Epithelial cell of proximal tubule (primary cell): ENCODE measurements around the gene MRPS34. TPM values are rescaled to one million over a fixed set of nuclear protein-coding genes. Genes with fewer than 3 reads are reported as not detected.

Experiments
- DNase-seq: peaks from one replicate; pipeline ENCODE4 v3.0.0-alpha.2; 2011; ENCODE audit warnings: low read depth
- H3K4me3 ChIP-seq: 2 replicates; pipeline ENCODE4 v1.5.1; 2011; ENCODE audit warnings: low read depth, mild to moderate bottlenecking, low read length
- total RNA-seq: library from RNA; depleted of rRNA; stranded (reverse); fragments of >200 nt; gene quantifications from 2 replicates; pipeline ENCODE4 v1.2.3, GENCODE V29; 2015
- TF ChIP-seq, protein P1 (sequence below): conservative IDR thresholded peaks from 2 replicates; pipeline ENCODE4 v1.5.1; 2012; ENCODE audit warnings: low read depth, mild to moderate bottlenecking, low read length

MRPS34 gene
- total RNA-seq, 1 donor from 2014 or later: 167 TPM

DNA sequence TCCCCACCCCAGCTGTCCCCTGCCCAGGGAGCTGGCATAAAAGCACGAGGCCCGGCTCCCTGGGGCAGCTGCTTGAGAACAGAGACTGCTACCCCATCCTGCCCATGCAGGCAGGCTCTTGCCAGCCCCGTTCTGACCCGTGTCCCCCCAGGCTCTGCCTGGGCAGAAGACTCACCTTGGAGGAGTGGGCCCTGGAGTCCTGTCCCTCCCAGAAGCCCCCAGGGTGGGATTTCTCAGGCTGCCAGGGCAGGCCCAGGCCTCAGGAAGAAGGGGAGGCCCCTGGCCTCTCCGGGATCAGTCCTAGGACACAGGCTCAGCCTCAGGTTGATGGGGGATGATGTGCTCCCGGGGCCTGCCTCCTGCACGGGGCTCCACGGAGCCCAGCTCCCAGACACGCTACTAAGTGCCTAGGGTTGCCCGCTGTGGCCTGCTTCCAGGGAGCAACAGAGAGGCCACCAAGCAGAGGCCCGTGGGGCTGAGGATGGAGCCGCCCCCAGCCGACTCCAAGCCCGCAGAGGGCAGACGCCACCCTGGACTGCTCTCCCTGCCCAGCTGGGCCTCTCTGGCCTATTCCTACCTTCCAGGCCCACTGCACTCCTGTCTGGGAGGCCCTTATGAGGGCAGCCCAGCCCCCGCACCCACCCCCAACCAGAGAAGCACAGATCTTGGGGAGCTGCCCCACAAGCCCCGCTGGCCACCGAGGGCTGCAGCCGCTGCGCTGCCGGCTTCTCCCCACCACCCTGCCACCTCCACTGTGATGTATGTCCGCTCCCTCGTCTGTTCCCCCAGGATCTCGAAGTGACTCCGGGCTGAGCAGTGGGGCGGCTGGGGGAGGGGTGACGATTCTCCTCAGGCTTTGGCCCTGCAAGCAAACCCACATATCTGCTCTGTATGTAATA, 3.3 kb downstream of the MRPS34 start:
- TF ChIP-seq, protein P1, sequence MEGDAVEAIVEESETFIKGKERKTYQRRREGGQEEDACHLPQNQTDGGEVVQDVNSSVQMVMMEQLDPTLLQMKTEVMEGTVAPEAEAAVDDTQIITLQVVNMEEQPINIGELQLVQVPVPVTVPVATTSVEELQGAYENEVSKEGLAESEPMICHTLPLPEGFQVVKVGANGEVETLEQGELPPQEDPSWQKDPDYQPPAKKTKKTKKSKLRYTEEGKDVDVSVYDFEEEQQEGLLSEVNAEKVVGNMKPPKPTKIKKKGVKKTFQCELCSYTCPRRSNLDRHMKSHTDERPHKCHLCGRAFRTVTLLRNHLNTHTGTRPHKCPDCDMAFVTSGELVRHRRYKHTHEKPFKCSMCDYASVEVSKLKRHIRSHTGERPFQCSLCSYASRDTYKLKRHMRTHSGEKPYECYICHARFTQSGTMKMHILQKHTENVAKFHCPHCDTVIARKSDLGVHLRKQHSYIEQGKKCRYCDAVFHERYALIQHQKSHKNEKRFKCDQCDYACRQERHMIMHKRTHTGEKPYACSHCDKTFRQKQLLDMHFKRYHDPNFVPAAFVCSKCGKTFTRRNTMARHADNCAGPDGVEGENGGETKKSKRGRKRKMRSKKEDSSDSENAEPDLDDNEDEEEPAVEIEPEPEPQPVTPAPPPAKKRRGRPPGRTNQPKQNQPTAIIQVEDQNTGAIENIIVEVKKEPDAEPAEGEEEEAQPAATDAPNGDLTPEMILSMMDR: no peak
- no peak for DNase-seq
- no peak overlapping the region for H3K4me3 ChIP-seq

DNA sequence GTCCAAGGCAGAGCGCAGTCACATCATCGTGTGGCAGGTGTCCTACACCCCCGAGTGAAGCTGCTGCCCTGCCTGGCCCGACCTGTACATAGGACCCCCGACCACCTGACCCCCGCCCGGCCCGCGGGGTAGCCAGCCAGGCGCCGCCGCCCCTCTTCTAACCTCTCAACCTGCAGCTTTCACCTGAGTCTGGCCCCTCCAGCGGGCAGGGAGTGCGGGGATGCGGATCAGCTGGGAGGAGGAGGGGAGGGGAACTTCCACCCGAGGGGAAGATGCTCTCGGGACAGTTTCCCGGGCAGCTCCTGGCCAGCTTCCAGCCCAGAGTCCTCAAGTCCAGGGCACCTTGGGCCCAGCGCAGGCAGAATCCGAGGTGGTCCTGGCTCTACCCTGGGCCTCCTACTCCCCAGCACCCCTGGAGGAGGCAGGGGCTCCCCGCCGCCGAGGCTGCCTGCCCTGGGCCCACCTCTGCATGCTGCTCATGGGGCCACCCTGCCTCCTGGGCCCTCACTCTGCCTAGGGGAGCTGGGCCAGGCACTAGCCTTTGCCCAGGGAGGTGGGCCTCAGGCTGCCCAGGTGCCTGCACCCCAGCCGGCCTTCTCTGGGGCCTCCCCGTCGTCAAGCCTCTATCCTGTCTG, 4.0 kb downstream of the MRPS34 start:
- no peak overlapping the region for H3K4me3 ChIP-seq
- TF ChIP-seq, protein P1: no peak
- DNase-seq: no peak

DNA sequence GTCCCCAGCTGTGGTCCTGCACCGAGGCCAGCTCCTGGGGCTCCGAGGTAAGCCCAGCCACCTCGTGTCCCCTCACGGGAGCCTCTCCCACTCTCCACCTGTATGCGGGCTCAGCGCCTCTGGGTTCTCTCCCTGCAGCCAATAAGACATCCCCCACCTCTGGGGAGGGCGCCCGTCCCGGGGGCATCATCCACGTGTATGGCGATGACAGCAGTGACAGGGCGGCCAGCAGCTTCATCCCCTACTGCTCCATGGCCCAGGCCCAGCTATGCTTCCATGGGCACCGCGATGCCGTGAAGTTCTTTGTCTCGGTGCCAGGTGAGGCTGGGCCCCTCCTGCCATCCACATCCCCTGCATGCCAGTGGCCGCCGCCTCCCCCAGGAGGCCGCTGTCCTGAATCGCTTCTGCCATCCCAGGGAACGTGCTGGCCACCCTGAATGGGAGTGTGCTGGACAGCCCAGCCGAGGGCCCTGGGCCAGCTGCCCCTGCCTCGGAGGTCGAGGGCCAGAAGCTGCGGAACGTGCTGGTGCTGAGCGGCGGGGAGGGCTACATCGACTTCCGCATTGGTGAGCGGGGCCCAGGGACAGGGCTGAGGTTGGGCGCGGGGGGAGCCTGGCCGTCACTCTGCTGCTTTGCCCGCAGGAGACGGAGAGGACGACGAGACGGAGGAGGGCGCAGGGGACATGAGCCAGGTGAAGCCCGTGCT, 4.7 kb downstream of the MRPS34 start:
- DNase-seq: no peak
- H3K4me3 ChIP-seq: no peak overlapping the region
- TF ChIP-seq, protein P1: no peak

DNA sequence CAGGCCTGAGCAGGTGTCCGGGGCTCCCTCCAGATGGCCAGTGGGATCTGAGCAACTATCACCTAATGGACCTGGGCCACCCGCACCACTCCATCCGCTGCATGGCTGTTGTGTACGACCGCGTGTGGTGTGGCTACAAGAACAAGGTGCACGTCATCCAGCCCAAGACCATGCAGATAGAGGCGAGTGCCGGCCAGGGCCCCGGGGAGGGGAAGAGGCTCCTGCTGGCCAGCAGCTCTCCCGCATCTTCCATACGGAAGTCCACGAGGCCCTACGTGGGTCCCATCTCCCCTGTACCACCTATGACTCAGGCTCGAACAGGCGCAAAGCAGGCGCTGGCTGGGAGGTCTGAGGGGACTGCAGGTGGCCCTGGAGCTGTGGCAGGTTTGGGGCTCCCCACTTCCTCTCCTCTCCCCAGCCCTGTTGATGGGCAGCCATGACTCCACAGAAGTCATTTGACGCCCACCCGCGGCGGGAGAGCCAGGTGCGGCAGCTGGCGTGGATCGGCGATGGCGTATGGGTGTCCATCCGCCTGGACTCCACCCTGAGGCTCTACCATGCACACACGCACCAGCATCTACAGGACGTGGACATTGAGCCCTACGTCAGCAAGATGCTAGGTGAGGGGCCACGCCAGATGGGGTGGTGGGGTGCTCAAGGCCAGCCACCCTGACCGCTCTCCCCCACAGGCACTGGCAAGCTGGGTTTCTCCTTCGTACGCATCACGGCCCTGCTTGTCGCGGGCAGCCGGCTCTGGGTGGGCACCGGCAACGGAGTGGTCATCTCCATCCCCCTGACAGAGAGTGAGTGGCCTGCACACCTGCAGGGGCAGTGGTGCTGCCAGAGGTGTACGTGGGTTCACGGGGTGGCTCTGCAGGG, 5.6 kb downstream of the MRPS34 start:
- TF ChIP-seq, protein P1: no peak
- DNase-seq: no peak
- no peak overlapping the region for H3K4me3 ChIP-seq

DNA sequence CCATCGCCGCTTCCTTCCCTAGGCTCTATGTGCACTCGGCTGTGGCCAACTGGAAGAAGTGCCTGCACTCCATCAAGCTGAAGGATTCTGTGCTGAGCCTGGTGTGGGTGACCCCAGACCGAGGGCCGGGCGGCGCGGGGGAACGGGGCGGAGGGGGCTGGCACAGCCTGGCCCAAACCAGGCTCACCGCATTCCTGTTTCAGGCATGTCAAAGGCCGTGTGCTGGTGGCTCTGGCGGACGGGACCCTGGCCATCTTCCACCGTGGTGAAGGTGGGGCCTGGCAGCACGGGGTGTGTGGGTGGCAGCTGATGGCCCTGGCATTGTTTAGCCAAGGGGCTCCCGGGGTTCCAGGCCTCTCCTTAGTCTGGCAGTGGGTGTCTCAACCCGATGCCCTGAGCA, 6.2 kb downstream of the MRPS34 start:
- DNase-seq: no peak
- H3K4me3 ChIP-seq: no peak overlapping the region
- TF ChIP-seq, protein P1: no peak

GRCh38 chr16:1766231-1766630, 6.7 kb downstream of the MRPS34 start:
- no peak for DNase-seq
- H3K4me3 ChIP-seq: no peak overlapping the region
- TF ChIP-seq, protein P1: no peak
